Naive thymus-derived CD8-positive, alpha-beta T cell (primary cell): ENCODE results near the gene MSTN. TPM values are rescaled to one million over a fixed set of nuclear protein-coding genes. Genes with fewer than 3 reads are reported as not detected.
A peak's percentile ranks its signal among the peaks of the same experiment; 100 is the strongest.

Experiments
- ATAC-seq, 2 donors: fragments of 150-1000 bp; cut with Tn5 transposase in 1 of 2; sonication (Bioruptor Pico), chemical (Tn5 transposase) in 1 of 2; 1 replicate in 1 of 2; 2 replicates in 1 of 2; pipeline ENCODE4 v1.10.0; 2021; ENCODE audit warnings: mild to moderate bottlenecking in 2 of 2, moderate library complexity in 2 of 2
- POLR2A ChIA-PET: fragments of 350-600 bp; sonication (Branson Sonifier 250); formaldehyde crosslinking; loops from one replicate; lab custom pipeline; 2021; ENCODE audit warnings: antibody characterized with exemption; lab: Charles Lee
- DNase-seq, 10 donors: peaks; one replicate each; pipeline versions ENCODE4 v3.0.0 to v3.0.0-alpha.2; 2020 to 2022
- H3K27ac Mint-ChIP-seq, 10 donors: one replicate each; pipeline ENCODE4 v1.8.0; 2020 to 2022; ENCODE audit warnings: mild to moderate bottlenecking in 10 of 10, mixed read lengths in 10 of 10, moderate library complexity in 4 of 10, inconsistent platforms in 1 of 10
- H3K27me3 Mint-ChIP-seq, 5 donors: one replicate each; pipeline ENCODE4 v1.8.0; 2021 to 2022; ENCODE audit warnings: mixed read lengths in 5 of 5
- H3K36me3 Mint-ChIP-seq, 3 donors: one replicate each; pipeline ENCODE4 v1.8.0; 2020 to 2022; ENCODE audit warnings: mixed read lengths in 3 of 3, mild to moderate bottlenecking in 2 of 3, inconsistent platforms in 1 of 3
- H3K4me1 Mint-ChIP-seq, 4 donors: one replicate each; pipeline ENCODE4 v1.8.0; 2021 to 2022; ENCODE audit warnings: mixed read lengths in 4 of 4
- H3K4me3 Mint-ChIP-seq, 10 donors: one replicate each; pipeline ENCODE4 v1.8.0; 2020 to 2022; ENCODE audit warnings: mild to moderate bottlenecking in 10 of 10, mixed read lengths in 10 of 10, moderate library complexity in 6 of 10, inconsistent platforms in 1 of 10
- H3K9me3 Mint-ChIP-seq, 9 donors: one replicate each; pipeline ENCODE4 v1.8.0; 2020 to 2022; ENCODE audit warnings: mixed read lengths in 9 of 9, mild to moderate bottlenecking in 3 of 9, inconsistent platforms in 1 of 9, moderate library complexity in 1 of 9
- polyA plus RNA-seq, 3 donors: library from polyadenylated mRNA; unstranded; fragments of 300-500 nt; fragmentation: Illumina TruSeq; gene quantifications; one replicate each; pipeline ENCODE4 v1.2.3, GENCODE V29; 2021
- total RNA-seq, 8 experiments: library from RNA in 2 of 8; stranded (reverse) in 2 of 8; gene quantifications; one replicate each; pipeline ENCODE4 v1.2.3 and lab custom pipeline; 2021 to 2026

Gene MSTN
- under 1 TPM; 0.13 to 0.16 TPM for total RNA-seq
- polyA plus RNA-seq, result under 1 TPM in 1 of 3 donors, not detected in 2; 0.16 TPM
- 0 to 0.30 (median 0.11) reads per million in 6 experiments for total RNA-seq (lab: John Stamatoyannopoulos, UW)

- ATAC-seq (no peak), DNase-seq (no peak)
- peaks cover 0 to 2% (median 0%) of the 10 kb centered on the region in 5 donors for H3K27me3 Mint-ChIP-seq
- no peak within 1 kb of the TSS for H3K4me3 Mint-ChIP-seq
- no peaks in the 10 kb centered on the region for H3K9me3 Mint-ChIP-seq
- H3K36me3 Mint-ChIP-seq, result no peaks in the 10 kb centered on the region
- no peak within 1 kb of the TSS for H3K27ac Mint-ChIP-seq
- H3K4me1 Mint-ChIP-seq, result no peaks in the 10 kb centered on the region
- POLR2A ChIA-PET, result no interaction called here
Measured at GRCh38 chr2:190062601-190063000, at the start of gene MSTN. Gene MSTN (minus strand): TSS chr2:190062729. CDS start chr2:190062596, 133 bp downstream.

GRCh38 chr2:190111166-190111565 lies 48.6 kb upstream of the MSTN start:
- DNase-seq (no peak), ATAC-seq (no peak)
- POLR2A ChIA-PET, result no interaction called here
- Mint-ChIP-seq H3K4me3 (no peak overlapping the region), H3K4me1 (no peaks in the 10 kb centered on the region), H3K27ac (no peak overlapping the region), H3K9me3 (peaks cover 0 to 3% (median 0%) of the 10 kb centered on the region in 9 donors), H3K27me3 (peaks cover 0 to 5% (median 2%) of the 10 kb centered on the region in 5 donors), H3K36me3 (peaks cover 0 to 4% (median 2%) of the 10 kb centered on the region in 3 donors)

GRCh38 chr2:190110699-190111098 lies 48.2 kb upstream of the MSTN start:
- DNase-seq (no peak), ATAC-seq (no peak)
- Mint-ChIP-seq H3K27ac (no peak overlapping the region), H3K27me3 (peaks cover 0 to 3% (median 0%) of the 10 kb centered on the region in 5 donors), H3K4me1 (no peaks in the 10 kb centered on the region), H3K36me3 (peaks cover 0 to under 1% (median 0%) of the 10 kb centered on the region in 3 donors), H3K9me3 (peaks cover 0 to under 1% (median 0%) of the 10 kb centered on the region in 9 donors), H3K4me3 (no peak overlapping the region)
- POLR2A ChIA-PET, result no interaction called here

- ATAC-seq, result no peak
- H3K36me3 Mint-ChIP-seq, result no peaks in the 10 kb centered on the region
- no peak overlapping the region for H3K27ac Mint-ChIP-seq
- peaks cover 0 to 3% (median 0%) of the 10 kb centered on the region in 5 donors for H3K27me3 Mint-ChIP-seq
- no peak overlapping the region for H3K4me3 Mint-ChIP-seq
- POLR2A ChIA-PET, result no interaction called here
- H3K9me3 Mint-ChIP-seq, result no peaks in the 10 kb centered on the region
- H3K4me1 Mint-ChIP-seq, result no peaks in the 10 kb centered on the region
- DNase-seq, result no peak
Measured at GRCh38 chr2:190110131-190110530, 47.6 kb upstream of the MSTN start.

- no peak for DNase-seq
- Mint-ChIP-seq H3K4me3 (no peak overlapping the region), H3K27ac (no peak overlapping the region), H3K4me1 (no peaks in the 10 kb centered on the region), H3K36me3 (peaks cover 0 to 2% (median 1%) of the 10 kb centered on the region in 3 donors), H3K9me3 (peaks cover 0 to 6% (median 0%) of the 10 kb centered on the region in 9 donors), H3K27me3 (peaks cover 0 to 9% (median 0%) of the 10 kb centered on the region in 5 donors)
- no peak for ATAC-seq
- POLR2A ChIA-PET, result no interaction called here
Measured at GRCh38 chr2:190107409-190107808, 44.9 kb upstream of the MSTN start.

GRCh38 chr2:190106783-190107182 lies 44.3 kb upstream of the MSTN start:
- POLR2A ChIA-PET, result no interaction called here
- peaks cover 0 to 8% (median 7%) of the 10 kb centered on the region in 3 donors for H3K36me3 Mint-ChIP-seq

GRCh38 chr2:190105554-190105953 lies 43.0 kb upstream of the MSTN start:
- H3K36me3 Mint-ChIP-seq, result peaks cover 0 to 11% (median 8%) of the 10 kb centered on the region in 3 donors
- H3K27ac Mint-ChIP-seq, result no peak overlapping the region
- peaks cover 0 to 20% (median 3%) of the 10 kb centered on the region in 9 donors for H3K9me3 Mint-ChIP-seq
- H3K4me1 Mint-ChIP-seq, result no peaks in the 10 kb centered on the region
- POLR2A ChIA-PET, result no interaction called here
- H3K4me3 Mint-ChIP-seq, result no peak overlapping the region
- DNase-seq (no peak), ATAC-seq (no peak)
- H3K27me3 Mint-ChIP-seq, result peaks cover 0 to 25% (median 4%) of the 10 kb centered on the region in 5 donors

More at GRCh38 chr2:190106783-190107182, 44.3 kb upstream of the MSTN start:
- H3K27ac Mint-ChIP-seq, result no peak overlapping the region
- ATAC-seq (no peak), DNase-seq (no peak)
- H3K9me3 Mint-ChIP-seq, result peaks cover 0 to 12% (median 2%) of the 10 kb centered on the region in 9 donors
- no peak overlapping the region for H3K4me3 Mint-ChIP-seq
- peaks cover 0 to 16% (median 3%) of the 10 kb centered on the region in 5 donors for H3K27me3 Mint-ChIP-seq
- no peaks in the 10 kb centered on the region for H3K4me1 Mint-ChIP-seq

GRCh38 chr2:190103144-190103543 lies 40.6 kb upstream of the MSTN start:
- H3K27me3 Mint-ChIP-seq, result peaks cover 0 to 32% (median 4%) of the 10 kb centered on the region in 5 donors
- peaks cover 0 to 15% (median 8%) of the 10 kb centered on the region in 3 donors for H3K36me3 Mint-ChIP-seq

GRCh38 chr2:190099890-190100697 lies 37.6 kb upstream of the MSTN start:
- H3K9me3 Mint-ChIP-seq, result peaks cover 0 to 24% (median 5%) of the 10 kb centered on the region in 9 donors
- H3K27ac Mint-ChIP-seq, result no peak overlapping the region
- ATAC-seq (no peak), DNase-seq (no peak)
- POLR2A ChIA-PET, result no interaction called here
- H3K4me3 Mint-ChIP-seq, result no peak overlapping the region
- peaks cover 0 to 32% (median 4%) of the 10 kb centered on the region in 5 donors for H3K27me3 Mint-ChIP-seq
- H3K36me3 Mint-ChIP-seq, result peaks cover 0 to 23% (median 8%) of the 10 kb centered on the region in 3 donors
- peaks cover 0 to 1% (median 0%) of the 10 kb centered on the region in 4 donors for H3K4me1 Mint-ChIP-seq

More at GRCh38 chr2:190103144-190103543, 40.6 kb upstream of the MSTN start:
- no peak for ATAC-seq
- no peak for DNase-seq
- Mint-ChIP-seq H3K4me1 (peaks cover 0 to 1% (median 0%) of the 10 kb centered on the region in 4 donors), H3K4me3 (no peak overlapping the region), H3K27ac (no peak overlapping the region), H3K9me3 (peaks cover 0 to 24% (median 3%) of the 10 kb centered on the region in 9 donors)
- POLR2A ChIA-PET, result no interaction called here

- no peak overlapping the region for H3K4me3 Mint-ChIP-seq
- peaks cover 0 to 23% (median 8%) of the 10 kb centered on the region in 3 donors for H3K36me3 Mint-ChIP-seq
- peaks cover 0 to 1% (median 0%) of the 10 kb centered on the region in 4 donors for H3K4me1 Mint-ChIP-seq
- no peak overlapping the region for H3K27ac Mint-ChIP-seq
- H3K9me3 Mint-ChIP-seq, result peaks cover 0 to 24% (median 5%) of the 10 kb centered on the region in 9 donors
- peaks cover 0 to 32% (median 4%) of the 10 kb centered on the region in 5 donors for H3K27me3 Mint-ChIP-seq
- no peak for ATAC-seq
- POLR2A ChIA-PET, result no interaction called here
- no peak for DNase-seq
Measured at GRCh38 chr2:190098851-190099250, 36.3 kb upstream of the MSTN start.

- no peak for DNase-seq
- H3K4me3 Mint-ChIP-seq, result no peak overlapping the region
- no peak for ATAC-seq
- peaks cover 0 to 18% (median 4%) of the 10 kb centered on the region in 3 donors for H3K36me3 Mint-ChIP-seq
- POLR2A ChIA-PET, result no interaction called here
- H3K9me3 Mint-ChIP-seq, result peaks cover 0 to 18% (median 3%) of the 10 kb centered on the region in 9 donors
- H3K27me3 Mint-ChIP-seq, result peaks cover 0 to 20% (median 2%) of the 10 kb centered on the region in 5 donors
- H3K27ac Mint-ChIP-seq, result peak overlapping the region in 1 of 10 donors; percentile 58
- H3K4me1 Mint-ChIP-seq, result peaks cover 0 to 1% (median 0%) of the 10 kb centered on the region in 4 donors
Measured at GRCh38 chr2:190097115-190097514, 34.6 kb upstream of the MSTN start.

- POLR2A ChIA-PET, result no interaction called here
- Mint-ChIP-seq H3K27me3 (no peaks in the 10 kb centered on the region), H3K9me3 (peaks cover 0 to 9% (median 0%) of the 10 kb centered on the region in 9 donors), H3K4me1 (peaks cover 0 to 1% (median 0%) of the 10 kb centered on the region in 4 donors), H3K4me3 (no peak overlapping the region), H3K27ac (no peak overlapping the region), H3K36me3 (peaks cover 0 to 8% (median 0%) of the 10 kb centered on the region in 3 donors)
- DNase-seq, result no peak
- ATAC-seq, result no peak
Measured at GRCh38 chr2:190094316-190094871, 31.9 kb upstream of the MSTN start.
